Inferior parietal cortex (tissue), 1 donor: ENCODE measurements around the gene RPP40.
"Not testable (repeated sequence)": the region's sequence is repeated elsewhere in the genome, so short reads cannot be mapped to it uniquely, and the experiment has no call there.

Experiments used
- DNase-seq: peaks from one replicate; pipeline ENCODE4 v3.0.0-alpha.2; 2016; ENCODE audit errors: extremely low spot score

RPP40 gene

GRCh38 chr6:5020142-5020541, 16.3 kb upstream of the RPP40 start:
- DNase-seq = no peak

GRCh38 chr6:5014072-5014561, 10.3 kb upstream of the RPP40 start:
- DNase-seq = no peak

DNA sequence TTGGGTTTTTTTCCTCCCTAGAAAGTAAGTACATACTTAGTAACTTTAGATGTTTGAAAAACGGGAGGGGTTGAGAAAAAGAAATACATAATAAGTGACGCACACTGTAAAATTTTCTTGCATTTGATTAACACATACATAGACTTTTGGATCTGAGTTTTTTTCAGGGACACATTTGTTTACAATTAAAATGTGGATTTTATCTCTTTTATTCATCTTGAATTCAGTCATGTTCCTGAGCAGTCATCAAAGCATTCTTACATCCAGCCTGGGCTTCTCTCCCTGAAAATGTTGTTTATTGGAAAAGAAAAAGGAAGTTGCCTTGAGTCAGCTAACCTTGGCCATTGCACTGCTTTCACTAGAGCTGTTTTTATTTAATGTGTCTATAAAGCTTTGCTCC, 8.7 kb upstream of the RPP40 start:
- DNase-seq = no peak

GRCh38 chr6:5011346-5011745, 7.5 kb upstream of the RPP40 start:
- no peak for DNase-seq

DNA sequence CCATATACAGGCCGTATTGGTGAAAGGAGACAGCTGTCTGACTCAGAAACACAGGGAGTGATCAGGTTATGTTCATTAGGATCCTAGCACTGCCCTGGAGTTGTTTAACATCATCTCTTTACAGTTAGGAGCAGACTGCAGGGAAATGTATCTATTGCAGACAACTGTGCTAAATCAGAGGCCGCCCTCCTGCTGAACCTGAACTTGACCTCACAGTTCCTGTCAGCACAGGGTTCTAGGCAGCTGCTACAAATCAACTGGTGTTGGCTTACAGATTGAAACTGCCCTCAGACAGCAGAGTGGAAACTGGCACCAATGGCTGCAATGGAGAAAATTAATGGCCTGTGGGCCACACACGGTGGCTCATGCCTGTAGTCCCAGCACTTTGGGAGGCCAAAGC, 3.7 kb upstream of the RPP40 start:
- DNase-seq = no peak

- no peak for DNase-seq
These were observed 2.4 kb upstream of the RPP40 start for GRCh38 chr6:5006222-5006621.

- not testable (repeated sequence) for DNase-seq
These were observed 1.2 kb upstream of the RPP40 start for GRCh38 chr6:5005038-5005433.

- DNase-seq = peak; percentile 17
These were observed 668 bp upstream of the RPP40 start for GRCh38 chr6:5004373-5005037.

GRCh38 chr6:4999586-4999985, 4.3 kb downstream of the RPP40 start:
- no peak for DNase-seq

DNA sequence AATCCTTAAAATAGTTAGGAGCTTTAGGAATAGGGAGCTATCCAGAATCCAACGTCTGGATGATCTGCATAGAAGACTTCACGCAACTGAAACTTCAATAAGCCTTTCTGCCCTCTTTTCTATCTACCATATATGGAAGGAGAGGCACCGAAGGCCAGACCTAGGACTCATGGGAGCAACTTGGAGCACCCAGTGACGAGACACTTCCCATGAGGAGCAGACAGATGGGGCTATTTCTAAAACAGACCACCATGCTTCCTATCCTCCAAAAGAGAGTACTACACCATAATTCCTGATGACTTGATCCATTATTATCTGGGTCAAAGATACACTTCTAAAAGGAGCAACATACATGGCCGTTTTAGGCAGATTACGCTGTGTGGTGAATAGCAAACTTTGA, 6.0 kb downstream of the RPP40 start:
- DNase-seq = no peak

DNA sequence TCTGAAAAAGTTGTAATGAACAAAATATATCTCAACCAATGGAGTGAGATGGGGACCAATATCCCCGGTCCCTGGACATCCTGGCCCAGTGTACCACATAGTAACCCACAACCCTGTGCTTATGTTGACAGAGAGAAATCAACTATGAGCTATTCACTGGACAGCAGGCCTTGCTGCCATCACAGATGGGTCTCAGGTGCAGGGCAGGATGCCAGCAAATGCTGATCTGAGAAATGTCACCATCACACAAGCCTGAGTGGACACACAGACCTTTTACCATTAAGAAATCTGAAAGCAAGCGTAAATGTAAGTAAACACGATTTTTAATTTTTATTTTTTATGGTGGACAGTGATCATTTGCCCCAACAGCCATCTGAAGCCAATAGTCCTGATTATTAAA, 9.1 kb downstream of the RPP40 start:
- DNase-seq = no peak

DNA sequence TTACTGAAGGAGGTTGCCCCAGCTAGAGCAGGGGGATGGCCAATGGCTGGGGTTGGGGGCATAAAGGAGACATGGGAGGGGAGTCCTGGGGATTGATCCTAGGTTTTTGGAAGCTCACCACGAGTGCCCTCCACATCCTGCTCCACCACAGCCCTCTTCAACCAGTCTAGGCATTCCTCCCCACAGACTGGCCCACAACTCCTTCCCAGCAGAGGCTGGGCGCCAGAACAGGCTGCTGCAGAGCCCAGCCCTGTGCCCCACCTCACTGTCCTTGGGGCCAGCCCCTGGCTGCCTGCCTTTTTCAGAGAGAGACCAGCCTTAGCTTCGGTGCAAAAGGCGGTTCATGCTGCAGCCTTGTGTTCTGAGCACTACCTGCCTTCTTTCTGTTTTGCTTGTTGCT, 16.4 kb downstream of the RPP40 start:
- no peak for DNase-seq

DNA sequence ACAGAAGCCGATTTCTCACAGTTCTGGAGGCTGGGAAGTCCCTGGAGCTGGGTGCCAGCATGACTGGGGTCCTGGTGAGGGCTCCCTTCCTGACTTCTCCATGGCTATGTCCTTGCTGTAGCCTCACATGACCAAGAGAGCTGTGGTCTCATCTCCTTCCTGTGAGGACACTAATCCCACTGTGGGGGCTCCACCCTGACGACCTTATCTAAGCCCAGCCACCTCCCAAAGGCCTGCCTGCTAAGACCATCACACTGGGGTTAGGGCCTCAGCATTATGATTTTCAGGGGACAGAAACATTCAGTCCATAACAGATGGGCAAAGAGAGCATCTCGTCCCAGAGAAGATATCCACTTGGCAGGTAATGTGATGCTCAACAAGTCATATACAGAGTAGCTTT, 16.8 kb downstream of the RPP40 start:
- DNase-seq = no peak

GRCh38 chr6:4983322-4983721, 20.5 kb downstream of the RPP40 start:
- no peak for DNase-seq

GRCh38 chr6:4981761-4982160, 22.1 kb downstream of the RPP40 start:
- no peak for DNase-seq

GRCh38 chr6:4979426-4979825, 24.4 kb downstream of the RPP40 start:
- no peak for DNase-seq

- no peak for DNase-seq
These were observed 26.4 kb downstream of the RPP40 start for GRCh38 chr6:4977468-4977867.

GRCh38 chr6:4975506-4975905, 28.3 kb downstream of the RPP40 start:
- DNase-seq = no peak

- no peak for DNase-seq
These were observed 28.9 kb downstream of the RPP40 start for GRCh38 chr6:4974962-4975361.

GRCh38 chr6:4973982-4974745, 29.7 kb downstream of the RPP40 start:
- DNase-seq = no peak

GRCh38 chr6:4973415-4973814, 30.4 kb downstream of the RPP40 start:
- no peak for DNase-seq

DNA sequence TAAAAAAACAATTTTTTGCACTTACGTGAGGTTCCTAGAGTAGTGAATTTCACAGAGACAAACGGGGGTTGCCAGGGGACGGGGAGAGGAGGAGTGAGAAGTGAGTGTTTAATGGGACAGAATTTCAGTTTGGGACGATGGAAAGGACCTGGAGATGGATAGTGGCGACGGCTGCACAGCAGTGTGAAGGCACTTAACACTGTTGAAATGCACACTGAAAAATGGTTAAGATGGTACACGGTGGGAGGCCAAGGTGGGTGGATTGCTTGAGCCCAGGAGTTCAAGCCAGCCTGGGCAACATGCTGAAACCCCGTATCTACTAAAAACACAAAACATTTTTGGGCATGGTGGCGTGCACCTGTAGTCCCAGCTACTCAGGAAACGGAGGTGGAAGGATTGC, 31.4 kb downstream of the RPP40 start:
- DNase-seq = no peak

GRCh38 chr6:4971851-4972250, 32.0 kb downstream of the RPP40 start:
- no peak for DNase-seq
